SK-N-SH (cell line): ENCODE data around the gene SPRYD3. TPM values are rescaled to one million over a fixed set of nuclear protein-coding genes. Genes with fewer than 3 reads are reported as not detected.

Source experiments
- CTCF ChIA-PET: fragments of 300-600, 350-600 bp; formaldehyde crosslinking; extraction: SDS; loops from one replicate; lab custom pipeline; 2021; lab: Yijun Ruan, JAX
- POLR2A ChIA-PET: fragments of 350-600 bp; sonication (Branson Sonifier 250); formaldehyde crosslinking; extraction: SDS; loops from one replicate; lab custom pipeline; 2020; ENCODE audit warnings: antibody characterized with exemption, inconsistent platforms; lab: Yijun Ruan, JAX
- DNase-seq: peaks from one replicate; pipeline ENCODE4 v3.0.0; 2012
- H2AFZ ChIP-seq: fragments of 200-600 bp; sonication (generic); 2 replicates; pipeline ENCODE4 v1.8.1; 2016; ENCODE audit warnings: antibody characterized with exemption, mild to moderate bottlenecking, low read depth
- H3F3A ChIP-seq: fragments of 200-600 bp; sonication (generic); replicated peaks from 2 replicates; pipeline ENCODE3; 2016; ENCODE audit warnings: antibody characterized with exemption, mild to moderate bottlenecking; ENCODE audit not compliant: insufficient read depth
- H3K27ac ChIP-seq, 2 experiments: fragments of 200-500 bp in 1 of 2; fragments of 200-600 bp in 1 of 2; sonication (Bioruptor generic) in 1 of 2; sonication (generic), shearing (Covaris generic) in 1 of 2; 2 replicates each; pipeline versions ENCODE4 v1.5.1 to v1.6.1; 2014 to 2016; ENCODE audit warnings: low read depth in 2 of 2, inconsistent platforms in 1 of 2, low read length in 1 of 2, mild to moderate bottlenecking in 1 of 2, mixed read lengths in 1 of 2
- H3K27me3 ChIP-seq: fragments of 200-600 bp; sonication (generic), shearing (Covaris generic); 2 replicates; pipeline ENCODE4 v1.6.1; 2016; ENCODE audit warnings: mixed run types; ENCODE audit not compliant: insufficient read depth
- H3K36me3 ChIP-seq, 2 experiments: fragments of 200-500 bp in 1 of 2; fragments of 200-600 bp in 1 of 2; sonication (Bioruptor generic) in 1 of 2; sonication (generic) in 1 of 2; replicated peaks in 1 of 2; 2 replicates each; pipeline versions ENCODE3 to v1.5.1; 2014 to 2016; ENCODE audit warnings: low read length in 1 of 2, mild to moderate bottlenecking in 1 of 2; ENCODE audit not compliant: insufficient read depth in 2 of 2, control insufficient read depth in 1 of 2
- H3K4me1 ChIP-seq, 2 experiments: fragments of 200-500 bp in 1 of 2; fragments of 200-600 bp in 1 of 2; sonication (Bioruptor generic) in 1 of 2; sonication (generic), shearing (Covaris generic) in 1 of 2; 2 replicates each; pipeline versions ENCODE4 v1.5.1 to v1.6.1; 2014 to 2016; ENCODE audit warnings: low read depth in 1 of 2, low read length in 1 of 2, mixed run types in 1 of 2; ENCODE audit not compliant: insufficient read depth in 2 of 2, control insufficient read depth in 1 of 2
- H3K4me2 ChIP-seq: fragments of 200-600 bp; sonication (generic), shearing (Covaris generic); 2 replicates; pipeline ENCODE4 v1.6.1; 2017; ENCODE audit warnings: mixed run types
- H3K4me3 ChIP-seq, 2 experiments: fragments of 200-500 bp in 1 of 2; fragments of 200-600 bp in 1 of 2; sonication (Bioruptor generic) in 1 of 2; sonication (generic), shearing (Covaris generic) in 1 of 2; 2 replicates each; pipeline versions ENCODE4 v1.5.1 to v1.8.1; 2014 to 2016; ENCODE audit warnings: low read depth in 2 of 2, inconsistent platforms in 1 of 2, low read length in 1 of 2, mild to moderate bottlenecking in 1 of 2, mixed read lengths in 1 of 2, moderate library complexity in 1 of 2
- H3K79me2 ChIP-seq: fragments of 200-600 bp; sonication (generic); 2 replicates; pipeline ENCODE4 v1.8.1; 2017; ENCODE audit warnings: mild to moderate bottlenecking; ENCODE audit not compliant: insufficient read depth
- H3K9ac ChIP-seq: fragments of 200-600 bp; sonication (generic); 2 replicates; pipeline ENCODE4 v1.6.1; 2017; ENCODE audit warnings: mixed run types
- H3K9me2 ChIP-seq: fragments of 200-600 bp; sonication (generic); 2 replicates; pipeline ENCODE4 v1.6.1; 2017; ENCODE audit warnings: mixed run types
- H3K9me3 ChIP-seq: fragments of 200-600 bp; sonication (generic); 2 replicates; pipeline ENCODE4 v1.6.1; 2017; ENCODE audit warnings: mixed run types, mild to moderate bottlenecking, moderate library complexity
- H4K20me1 ChIP-seq: fragments of 200-600 bp; sonication (generic); 2 replicates; pipeline ENCODE4 v1.6.1; 2017; ENCODE audit warnings: mild to moderate bottlenecking, mixed run types; ENCODE audit not compliant: insufficient read depth
- CHD2 ChIP-seq: fragments of 150-350 bp; IDR thresholded peaks from 2 replicates; pipeline ENCODE4 v1.6.1; 2018; ENCODE audit warnings: low read length; ENCODE audit not compliant: partially characterized antibody
- CTCF ChIP-seq: fragments of 200-600 bp; sonication (generic); IDR thresholded peaks from 2 replicates; pipeline ENCODE4 v1.6.1; 2017; ENCODE audit warnings: antibody characterized with exemption, mild to moderate bottlenecking, moderate library complexity
- EZH2phosphoT487 ChIP-seq: fragments of 200-600 bp; sonication (generic); IDR thresholded peaks from 2 replicates; pipeline ENCODE4 v1.6.1; 2017; ENCODE audit warnings: low read depth, mixed run types, mild to moderate bottlenecking, antibody characterized with exemption, moderate library complexity, borderline replicate concordance
- FOXM1 ChIP-seq: IDR thresholded peaks from 2 replicates; pipeline ENCODE4 v1.4.0; 2012; ENCODE audit warnings: low read depth, mild to moderate bottlenecking
- GABPA ChIP-seq: IDR thresholded peaks from 2 replicates; pipeline ENCODE4 v1.4.0; 2012; ENCODE audit warnings: low read depth, mild to moderate bottlenecking
- MAX ChIP-seq: IDR thresholded peaks from 2 replicates; pipeline ENCODE4 v1.4.0; 2012; ENCODE audit warnings: low read depth
- NFIC ChIP-seq: IDR thresholded peaks from 2 replicates; pipeline ENCODE4 v1.4.0; 2012; ENCODE audit warnings: borderline replicate concordance
- RCOR1 ChIP-seq: fragments of 150-350 bp; IDR thresholded peaks from 2 replicates; pipeline ENCODE4 v1.6.1; 2017; ENCODE audit warnings: antibody characterized with exemption, low read length
- REST ChIP-seq: IDR thresholded peaks from 2 replicates; pipeline ENCODE4 v1.6.1; 2012; ENCODE audit warnings: mild to moderate bottlenecking, low read depth, low read length, moderate library complexity
- RXRA ChIP-seq: IDR thresholded peaks from 2 replicates; pipeline ENCODE4 v1.4.0; 2012; ENCODE audit warnings: low read depth, mild to moderate bottlenecking, borderline replicate concordance
- TAF1 ChIP-seq: IDR thresholded peaks from 2 replicates; pipeline ENCODE4 v1.6.1; 2012; ENCODE audit warnings: low read depth, mild to moderate bottlenecking, low read length, moderate library complexity, borderline replicate concordance
- TEAD4 ChIP-seq: IDR thresholded peaks from 2 replicates; pipeline ENCODE4 v1.4.0; 2012; ENCODE audit warnings: mild to moderate bottlenecking, borderline replicate concordance; ENCODE audit not compliant: insufficient read depth
- USF1 ChIP-seq: IDR thresholded peaks from 2 replicates; pipeline ENCODE4 v1.4.0; 2012; ENCODE audit warnings: low read depth, borderline replicate concordance
- USF2 ChIP-seq: fragments of 150-350 bp; IDR thresholded peaks from 2 replicates; pipeline ENCODE4 v1.6.1; 2017; ENCODE audit warnings: antibody characterized with exemption, low read length, low read depth, borderline replicate concordance
- YY1 ChIP-seq: IDR thresholded peaks from 2 replicates; pipeline ENCODE4 v1.4.0; 2012; ENCODE audit warnings: low read depth, mild to moderate bottlenecking
- ZBTB33 ChIP-seq: IDR thresholded peaks from 2 replicates; pipeline ENCODE4 v1.4.0; 2012; ENCODE audit warnings: low read depth, borderline replicate concordance
- WGBS: methylation state at CpG from one replicate; pipeline ENCODE4 v1.1.6; 2017; ENCODE audit warnings: low lambda C conversion rate; 5-methylcytosine and 5-hydroxymethylcytosine counted together
- polyA plus RNA-seq, 3 experiments: library from polyadenylated mRNA; depleted of rRNA; stranded (reverse); fragments of >200 nt; gene quantifications; 2 replicates each; pipeline ENCODE4 v1.2.3, GENCODE V29; 2012

Gene SPRYD3
- polyA plus RNA-seq, 1 of the 3 experiments (the other 2 are of a cell fraction): 20.3 TPM

- no peak for DNase-seq
- Histone ChIP-seq H3K4me2 (no peak overlapping the region), H3K9ac (no peak overlapping the region), H3K27me3 (no peaks in the 10 kb centered on the region), H3F3A (peaks cover 35% of the 10 kb centered on the region), H2AFZ (no peak overlapping the region), H3K79me2 (no peaks in the 10 kb centered on the region), H3K36me3 (peaks cover 11 to 30% of the 10 kb centered on the region in 2 experiments), H3K9me3 (no peaks in the 10 kb centered on the region), H4K20me1 (no peaks in the 10 kb centered on the region), H3K27ac (peak overlapping the region in 1 of 2 experiments; percentile 66; a peak in 2 of 4 replicates), H3K9me2 (no peaks in the 10 kb centered on the region), H3K4me3 (no peak overlapping the region), H3K4me1 (peaks cover 17 to 22% of the 10 kb centered on the region in 2 experiments; a peak in 3 of 4 replicates)
- TF ChIP-seq TAF1 (no peak), NFIC (no peak), RXRA (no peak), USF2 (no peak), CTCF (no peak), TEAD4 (no peak), ZBTB33 (no peak), MAX (no peak), USF1 (no peak), FOXM1 (no peak), YY1 (no peak), RCOR1 (no peak), GABPA (no peak), EZH2phosphoT487 (no peak), CHD2 (no peak), REST (no peak)
- CTCF ChIA-PET: interaction anchor here (0.6 to 14.5 kb wide), 27 partner anchors 9 to 385 kb away, joined by 3 to 385 read pairs (median 10); partner anchors contain the start of genes AAAS, CSAD, IGFBP6 and SOAT2
- 95% methylated on average over 11 of the region's 11 CpGs for WGBS
- POLR2A ChIA-PET: interaction anchor here (0.8 to 2.1 kb wide), 4 partner anchors 15 to 94 kb away, joined by 3 to 10 read pairs (median 6); partner anchors contain the start of genes IGFBP6 and SPRYD3
These were observed 14.4 kb downstream of the SPRYD3 start for GRCh38 chr12:53064613-53065436.
